ENCODE measurements around the gene GPR176. TPM values are rescaled to one million over a fixed set of nuclear protein-coding genes. Genes with fewer than 3 reads are reported as not detected.
A peak's percentile ranks its signal among the peaks of the same experiment; 100 is the strongest.

Gene GPR176
- total RNA-seq, 1 donor from 2014 or later = 15.9 TPM

- no peak overlapping the region for H3K27ac Mint-ChIP-seq (ENCODE audit: unreplicated experiment)
- H3K36me3 Mint-ChIP-seq (ENCODE audit: unreplicated experiment) = no peaks in the 10 kb centered on the region
- H3K4me3 Mint-ChIP-seq (ENCODE audit: unreplicated experiment) = peak overlapping the region; percentile 69
- TF ChIP-seq CTCF (IDR thresholded peaks at IDR 0.05; ENCODE audit: partially characterized antibody, unreplicated experiment) = no peak
- no peak for DNase-seq
- peaks cover 2% of the 10 kb centered on the region for H3K27me3 Mint-ChIP-seq (ENCODE audit: unreplicated experiment)
- H3K4me1 Mint-ChIP-seq (ENCODE audit: low read depth, unreplicated experiment) = peaks cover 36% of the 10 kb centered on the region
- H3K9me3 Mint-ChIP-seq (ENCODE audit: unreplicated experiment) = peaks cover 3% of the 10 kb centered on the region
These were observed 138.7 kb downstream of the GPR176 start for GRCh38 chr15:39781147-39781966.

- TF ChIP-seq CTCF (IDR thresholded peaks at IDR 0.05; ENCODE audit: partially characterized antibody, unreplicated experiment) = no peak
- peaks cover 5% of the 10 kb centered on the region for H3K36me3 Mint-ChIP-seq (ENCODE audit: unreplicated experiment)
- H3K9me3 Mint-ChIP-seq (ENCODE audit: unreplicated experiment) = peaks cover 3% of the 10 kb centered on the region
- peaks cover 3% of the 10 kb centered on the region for H3K27me3 Mint-ChIP-seq (ENCODE audit: unreplicated experiment)
- no peak overlapping the region for H3K4me3 Mint-ChIP-seq (ENCODE audit: unreplicated experiment)
- H3K4me1 Mint-ChIP-seq (ENCODE audit: low read depth, unreplicated experiment) = peaks cover 16% of the 10 kb centered on the region
- no peak for DNase-seq
- no peak overlapping the region for H3K27ac Mint-ChIP-seq (ENCODE audit: unreplicated experiment)
These were observed 142.0 kb downstream of the GPR176 start for GRCh38 chr15:39778021-39778420.

- no peak for TF ChIP-seq CTCF (IDR thresholded peaks at IDR 0.05; ENCODE audit: partially characterized antibody, unreplicated experiment)
- H3K27ac Mint-ChIP-seq (ENCODE audit: unreplicated experiment) = no peak overlapping the region
- H3K36me3 Mint-ChIP-seq (ENCODE audit: unreplicated experiment) = peaks cover 5% of the 10 kb centered on the region
- peaks cover 16% of the 10 kb centered on the region for H3K4me1 Mint-ChIP-seq (ENCODE audit: low read depth, unreplicated experiment)
- no peak for DNase-seq
- peaks cover 3% of the 10 kb centered on the region for H3K27me3 Mint-ChIP-seq (ENCODE audit: unreplicated experiment)
- peaks cover 2% of the 10 kb centered on the region for H3K9me3 Mint-ChIP-seq (ENCODE audit: unreplicated experiment)
- H3K4me3 Mint-ChIP-seq (ENCODE audit: unreplicated experiment) = no peak overlapping the region
These were observed 142.6 kb downstream of the GPR176 start for GRCh38 chr15:39777496-39777895.

GRCh38 chr15:39776068-39776467 lies 144.0 kb downstream of the GPR176 start:
- Mint-ChIP-seq H3K36me3 (ENCODE audit: unreplicated experiment) (peaks cover 5% of the 10 kb centered on the region), H3K4me3 (ENCODE audit: unreplicated experiment) (no peak overlapping the region), H3K27me3 (ENCODE audit: unreplicated experiment) (peaks cover 7% of the 10 kb centered on the region), H3K27ac (ENCODE audit: unreplicated experiment) (no peak overlapping the region), H3K4me1 (ENCODE audit: low read depth, unreplicated experiment) (peaks cover 27% of the 10 kb centered on the region), H3K9me3 (ENCODE audit: unreplicated experiment) (peaks cover 5% of the 10 kb centered on the region)
- no peak for DNase-seq
- no peak for TF ChIP-seq CTCF (IDR thresholded peaks at IDR 0.05; ENCODE audit: partially characterized antibody, unreplicated experiment)

- DNase-seq = no peak
- peaks cover 5% of the 10 kb centered on the region for H3K36me3 Mint-ChIP-seq (ENCODE audit: unreplicated experiment)
- H3K27ac Mint-ChIP-seq (ENCODE audit: unreplicated experiment) = no peak overlapping the region
- peaks cover 34% of the 10 kb centered on the region for H3K4me1 Mint-ChIP-seq (ENCODE audit: low read depth, unreplicated experiment)
- no peak overlapping the region for H3K4me3 Mint-ChIP-seq (ENCODE audit: unreplicated experiment)
- TF ChIP-seq CTCF (IDR thresholded peaks at IDR 0.05; ENCODE audit: partially characterized antibody, unreplicated experiment) = no peak
- H3K27me3 Mint-ChIP-seq (ENCODE audit: unreplicated experiment) = peaks cover 7% of the 10 kb centered on the region
- H3K9me3 Mint-ChIP-seq (ENCODE audit: unreplicated experiment) = peaks cover 7% of the 10 kb centered on the region
These were observed 145.3 kb downstream of the GPR176 start for GRCh38 chr15:39774688-39775267.

All from glutamatergic neuron (in vitro differentiated cells).